ENCODE data around the gene RAB7A. TPM values are rescaled to one million over a fixed set of nuclear protein-coding genes. Genes with fewer than 3 reads are reported as not detected.

RAB7A gene

Small RNAs within 50 kb of the gene (small RNA-seq; reads per million reads assigned to genes)
- gene RF00399 = not detected
